ENCODE data around the gene ANAPC15.
"Not testable (repeated sequence)": the region's sequence is repeated elsewhere in the genome, so short reads cannot be mapped to it uniquely, and the experiment has no call there.

Gene ANAPC15

GRCh38 chr11:72112143-72112977 is at the start of gene ANAPC15:
Gene ANAPC15, minus strand, starts transcription at chr11:72112695. Its CDS starts 1,419 bp downstream, at chr11:72111276.
- peak; percentile 99 for DNase-seq

GRCh38 chr11:72160319-72160718 is 47.8 kb upstream of the ANAPC15 start:
- no peak for DNase-seq

GRCh38 chr11:72157131-72157530 is 44.6 kb upstream of the ANAPC15 start:
- no peak for DNase-seq

GRCh38 chr11:72155751-72156150 is 43.3 kb upstream of the ANAPC15 start:
- DNase-seq: no peak

- DNase-seq: no peak
These were observed 42.3 kb upstream of the ANAPC15 start for GRCh38 chr11:72154816-72155215.

GRCh38 chr11:72153874-72154273 is 41.4 kb upstream of the ANAPC15 start:
- DNase-seq: not testable (repeated sequence)

- DNase-seq: no peak
These were observed 38.4 kb upstream of the ANAPC15 start for GRCh38 chr11:72150882-72151281.

GRCh38 chr11:72146625-72147024 is 34.1 kb upstream of the ANAPC15 start:
- DNase-seq: no peak

- DNase-seq: no peak
These were observed 32.5 kb upstream of the ANAPC15 start for GRCh38 chr11:72144807-72145565.

- DNase-seq: not testable (repeated sequence)
These were observed 30.0 kb upstream of the ANAPC15 start for GRCh38 chr11:72142543-72142942.

GRCh38 chr11:72142086-72142485 is 29.6 kb upstream of the ANAPC15 start:
- DNase-seq: not testable (repeated sequence)

- no peak for DNase-seq
These were observed 28.6 kb upstream of the ANAPC15 start for GRCh38 chr11:72141066-72141465.

GRCh38 chr11:72140661-72141060 is 28.2 kb upstream of the ANAPC15 start:
- no peak for DNase-seq

- DNase-seq: no peak
These were observed 27.0 kb upstream of the ANAPC15 start for GRCh38 chr11:72139500-72139899.

GRCh38 chr11:72138821-72139390 is 26.4 kb upstream of the ANAPC15 start:
- no peak for DNase-seq

- DNase-seq: no peak
These were observed 24.3 kb upstream of the ANAPC15 start for GRCh38 chr11:72136684-72137262.

GRCh38 chr11:72135891-72136683 is 23.6 kb upstream of the ANAPC15 start:
- no peak for DNase-seq

GRCh38 chr11:72135473-72135872 is 23.0 kb upstream of the ANAPC15 start, which contains the start of gene FOLR3:
Gene FOLR3, plus strand, starts transcription at chr11:72135725. Its CDS starts 228 bp downstream, at chr11:72135953.
- DNase-seq: not testable (repeated sequence)

GRCh38 chr11:72132646-72133045 is 20.2 kb upstream of the ANAPC15 start:
- DNase-seq: no peak

- no peak for DNase-seq
These were observed 16.9 kb upstream of the ANAPC15 start for GRCh38 chr11:72129381-72129780.

- DNase-seq: no peak
These were observed 15.4 kb upstream of the ANAPC15 start for GRCh38 chr11:72127923-72128322.

GRCh38 chr11:72125956-72126355 is 13.5 kb upstream of the ANAPC15 start:
- no peak for DNase-seq

Measured in NCI-H2029 treated with DMSO at 0.1 percent for 48 hours (cell line).